Mammary epithelial cell (primary cell): Measurements from ENCODE around the gene GRM5.

Experiments used
- EZH2 ChIP-seq: IDR thresholded peaks from 2 replicates; pipeline ENCODE4 v1.6.1; 2012; ENCODE audit warnings: low read length, inconsistent platforms, borderline replicate concordance
- TF ChIP-seq, protein P1 (sequence below), 2 donors: IDR thresholded peaks in 1 of 2; conservative IDR thresholded peaks in 1 of 2; 2 replicates each; pipeline ENCODE4 v1.5.1; 2011 to 2012; ENCODE audit warnings: inconsistent platforms in 2 of 2, low read length in 2 of 2, mild to moderate bottlenecking in 2 of 2, control low read depth in 1 of 2, low read depth in 1 of 2; ENCODE audit not compliant: insufficient read depth in 1 of 2; ENCODE audit errors: extremely low read depth in 1 of 2

GRCh38 chr11:88535266-88535665 is 530.5 kb downstream of the GRM5 start:
- TF ChIP-seq, protein P1, sequence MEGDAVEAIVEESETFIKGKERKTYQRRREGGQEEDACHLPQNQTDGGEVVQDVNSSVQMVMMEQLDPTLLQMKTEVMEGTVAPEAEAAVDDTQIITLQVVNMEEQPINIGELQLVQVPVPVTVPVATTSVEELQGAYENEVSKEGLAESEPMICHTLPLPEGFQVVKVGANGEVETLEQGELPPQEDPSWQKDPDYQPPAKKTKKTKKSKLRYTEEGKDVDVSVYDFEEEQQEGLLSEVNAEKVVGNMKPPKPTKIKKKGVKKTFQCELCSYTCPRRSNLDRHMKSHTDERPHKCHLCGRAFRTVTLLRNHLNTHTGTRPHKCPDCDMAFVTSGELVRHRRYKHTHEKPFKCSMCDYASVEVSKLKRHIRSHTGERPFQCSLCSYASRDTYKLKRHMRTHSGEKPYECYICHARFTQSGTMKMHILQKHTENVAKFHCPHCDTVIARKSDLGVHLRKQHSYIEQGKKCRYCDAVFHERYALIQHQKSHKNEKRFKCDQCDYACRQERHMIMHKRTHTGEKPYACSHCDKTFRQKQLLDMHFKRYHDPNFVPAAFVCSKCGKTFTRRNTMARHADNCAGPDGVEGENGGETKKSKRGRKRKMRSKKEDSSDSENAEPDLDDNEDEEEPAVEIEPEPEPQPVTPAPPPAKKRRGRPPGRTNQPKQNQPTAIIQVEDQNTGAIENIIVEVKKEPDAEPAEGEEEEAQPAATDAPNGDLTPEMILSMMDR (conservative IDR thresholded peaks at IDR 0.05 in 1 of 2, IDR thresholded peaks at IDR 0.05 in 1 of 2; ENCODE audit: extremely low read depth in 1 of 2, insufficient read depth in 1 of 2, low read depth in 1 of 2, low read length in 2 of 2) = no peak
- TF ChIP-seq EZH2 = no peak
